ENCODE measurements around the gene CDKN2B.

DNA sequence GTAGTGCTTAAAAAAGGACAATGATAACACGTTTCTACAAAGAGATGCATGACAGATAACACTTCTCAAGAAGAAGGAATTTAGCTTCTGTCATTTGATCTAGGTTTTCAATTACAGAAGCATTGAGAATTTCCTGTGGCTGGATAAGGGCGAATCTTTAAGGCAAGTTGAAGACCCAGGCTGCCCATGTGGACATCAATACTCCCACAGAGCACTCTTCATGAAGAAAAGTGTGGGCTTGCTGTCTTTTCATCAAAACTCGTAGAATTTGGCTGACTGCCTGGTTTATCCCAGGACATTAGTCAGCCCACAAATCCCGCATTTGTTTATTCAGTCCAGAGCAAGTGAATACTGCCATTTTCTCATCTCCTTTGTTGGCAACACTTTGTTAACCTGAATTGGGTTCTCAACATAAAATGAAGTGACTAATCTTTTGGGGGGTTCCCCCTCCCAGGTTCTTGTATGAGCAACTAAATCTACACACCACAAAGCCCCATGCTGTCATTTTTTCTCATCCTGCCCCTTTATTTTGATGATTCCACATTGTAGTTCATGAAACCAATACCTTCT lies 43.4 kb upstream of the CDKN2B start:
- no peak for TF ChIP-seq CTCF (conservative IDR thresholded peaks at IDR 0.05; ENCODE audit: low read length)
- no peak for TF ChIP-seq EZH2phosphoT487 (IDR thresholded peaks at IDR 0.05; ENCODE audit: borderline replicate concordance, low read depth, low read length)
